ENCODE data around the gene SGSM1.

DNA sequence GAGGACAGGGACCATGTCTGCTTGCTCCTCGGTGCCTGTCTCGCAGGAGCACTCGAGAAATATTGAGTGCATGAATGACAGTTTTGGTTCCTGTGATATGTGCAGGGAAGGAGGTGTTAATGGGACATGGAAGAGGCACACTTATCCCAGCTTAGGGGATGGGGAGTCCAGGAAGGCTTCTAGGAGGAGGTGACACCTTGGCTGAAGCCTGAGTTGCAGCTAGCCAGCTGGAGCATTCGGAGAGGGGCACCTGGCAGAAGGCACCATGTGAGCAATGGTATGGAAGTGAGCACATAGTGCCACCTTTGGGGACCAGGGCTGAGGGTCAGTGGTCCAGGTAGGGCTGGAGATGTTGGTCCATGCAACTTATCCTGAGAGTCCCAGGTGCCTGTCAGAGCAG, 18.9 kb downstream of the SGSM1 start:
- TF ChIP-seq POLR2AphosphoS5 (IDR thresholded peaks at IDR 0.05; ENCODE audit: low read depth, low read length) = no peak
- TF ChIP-seq, protein P1, sequence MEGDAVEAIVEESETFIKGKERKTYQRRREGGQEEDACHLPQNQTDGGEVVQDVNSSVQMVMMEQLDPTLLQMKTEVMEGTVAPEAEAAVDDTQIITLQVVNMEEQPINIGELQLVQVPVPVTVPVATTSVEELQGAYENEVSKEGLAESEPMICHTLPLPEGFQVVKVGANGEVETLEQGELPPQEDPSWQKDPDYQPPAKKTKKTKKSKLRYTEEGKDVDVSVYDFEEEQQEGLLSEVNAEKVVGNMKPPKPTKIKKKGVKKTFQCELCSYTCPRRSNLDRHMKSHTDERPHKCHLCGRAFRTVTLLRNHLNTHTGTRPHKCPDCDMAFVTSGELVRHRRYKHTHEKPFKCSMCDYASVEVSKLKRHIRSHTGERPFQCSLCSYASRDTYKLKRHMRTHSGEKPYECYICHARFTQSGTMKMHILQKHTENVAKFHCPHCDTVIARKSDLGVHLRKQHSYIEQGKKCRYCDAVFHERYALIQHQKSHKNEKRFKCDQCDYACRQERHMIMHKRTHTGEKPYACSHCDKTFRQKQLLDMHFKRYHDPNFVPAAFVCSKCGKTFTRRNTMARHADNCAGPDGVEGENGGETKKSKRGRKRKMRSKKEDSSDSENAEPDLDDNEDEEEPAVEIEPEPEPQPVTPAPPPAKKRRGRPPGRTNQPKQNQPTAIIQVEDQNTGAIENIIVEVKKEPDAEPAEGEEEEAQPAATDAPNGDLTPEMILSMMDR (IDR thresholded peaks at IDR 0.05 in 2 of 3, conservative IDR thresholded peaks at IDR 0.05 in 1 of 3; ENCODE audit: borderline replicate concordance in 1 of 3, insufficient read depth in 1 of 3, low read depth in 2 of 3, low read length in 2 of 3) = no peak
- no peak for TF ChIP-seq CBX3 (IDR thresholded peaks at IDR 0.05; ENCODE audit: low read depth)
- TF ChIP-seq POLR2A (IDR thresholded peaks at IDR 0.05; ENCODE audit: borderline replicate concordance, extremely low read depth, insufficient read depth, insufficient read length) = no peak
- TF ChIP-seq EZH2 (IDR thresholded peaks at IDR 0.05) = no peak
- TF ChIP-seq YY1 (IDR thresholded peaks at IDR 0.05; ENCODE audit: extremely low read depth, insufficient replicate concordance, low read depth, low read length) = no peak
- TF ChIP-seq, protein P2, sequence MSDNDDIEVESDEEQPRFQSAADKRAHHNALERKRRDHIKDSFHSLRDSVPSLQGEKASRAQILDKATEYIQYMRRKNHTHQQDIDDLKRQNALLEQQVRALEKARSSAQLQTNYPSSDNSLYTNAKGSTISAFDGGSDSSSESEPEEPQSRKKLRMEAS (IDR thresholded peaks at IDR 0.05) = no peak
- no peak for TF ChIP-seq ZNF274 (IDR thresholded peaks at IDR 0.05; ENCODE audit: low read depth, low read length)
- no peak for TF ChIP-seq ELF1 (IDR thresholded peaks at IDR 0.05; ENCODE audit: borderline replicate concordance, low read depth)
- no peak for TF ChIP-seq EZH2phosphoT487 (IDR thresholded peaks at IDR 0.05; ENCODE audit: borderline replicate concordance)
